ENCODE data around the gene CAND2. TPM values are rescaled to one million over a fixed set of nuclear protein-coding genes. Genes with fewer than 3 reads are reported as not detected.
"Not testable (repeated sequence)": the region's sequence is repeated elsewhere in the genome, so short reads cannot be mapped to it uniquely, and the experiment has no call there.

Gene CAND2
- total RNA-seq, 1 donor from 2014 or later, result 1.1 TPM

DNA sequence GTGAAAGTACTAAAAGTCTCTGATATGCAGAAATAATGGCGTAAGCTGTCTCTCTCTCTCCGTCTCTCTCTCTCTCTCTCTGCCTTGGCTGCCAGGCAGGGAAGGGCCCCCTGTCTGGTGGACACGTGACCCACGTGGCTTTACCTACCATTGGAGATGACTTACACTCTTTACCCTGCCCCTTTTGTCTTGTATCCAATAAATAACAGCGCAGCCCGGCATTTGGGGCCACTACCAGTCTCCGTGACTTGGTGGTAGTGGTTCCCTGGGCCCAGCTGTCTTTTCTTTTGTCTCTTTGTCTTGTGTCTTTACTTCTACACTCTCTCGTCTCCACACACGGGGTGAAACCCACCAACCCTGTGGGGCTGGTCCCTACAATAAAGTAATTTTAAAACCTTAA, 25.2 kb upstream of the CAND2 start:
- intact Hi-C loops (cut with micrococcal nuclease), result no loop called here

- intact Hi-C loops (cut with micrococcal nuclease), result no loop called here
Measured at GRCh38 chr3:12772462-12772861, 24.0 kb upstream of the CAND2 start.

DNA sequence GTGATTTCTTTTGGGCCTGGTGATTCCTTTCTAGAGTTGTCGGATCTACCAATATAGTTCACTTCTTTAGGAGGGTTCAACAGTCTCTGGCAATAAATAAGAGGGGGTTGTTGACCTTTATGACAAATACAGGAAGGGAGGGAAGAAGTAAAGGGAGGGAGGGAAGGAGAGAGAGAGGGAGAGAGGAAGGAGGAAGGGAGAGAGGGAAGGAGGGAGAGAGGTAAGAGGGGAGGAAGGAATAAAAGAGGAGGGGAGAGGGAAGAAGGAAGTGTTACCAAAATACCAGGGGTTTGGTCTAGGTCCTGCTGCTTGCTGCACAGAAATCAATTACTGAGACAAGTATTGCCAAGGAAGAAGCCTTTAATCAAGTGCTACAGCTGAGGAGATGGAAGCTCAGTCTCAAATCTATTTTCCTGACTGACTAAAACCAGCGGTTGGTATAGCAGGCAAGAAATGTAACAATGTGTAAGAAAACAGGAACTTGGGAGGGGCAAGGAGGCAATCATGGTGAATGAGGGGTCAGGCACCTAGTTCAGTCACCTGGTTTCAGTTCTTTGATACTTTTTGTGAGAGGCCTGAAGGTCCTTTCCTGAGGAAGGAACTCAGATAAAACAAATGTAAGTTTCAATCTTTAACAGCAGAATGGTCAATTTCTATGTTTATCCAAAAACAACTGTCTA, 23.3 kb upstream of the CAND2 start:
- intact Hi-C loops (cut with micrococcal nuclease), result no loop called here

- intact Hi-C loops (cut with micrococcal nuclease), result no loop called here
Measured at GRCh38 chr3:12773710-12774086, 22.8 kb upstream of the CAND2 start.

- intact Hi-C loops (cut with micrococcal nuclease), result no loop called here
Measured at GRCh38 chr3:12774619-12775018, 21.9 kb upstream of the CAND2 start.

DNA sequence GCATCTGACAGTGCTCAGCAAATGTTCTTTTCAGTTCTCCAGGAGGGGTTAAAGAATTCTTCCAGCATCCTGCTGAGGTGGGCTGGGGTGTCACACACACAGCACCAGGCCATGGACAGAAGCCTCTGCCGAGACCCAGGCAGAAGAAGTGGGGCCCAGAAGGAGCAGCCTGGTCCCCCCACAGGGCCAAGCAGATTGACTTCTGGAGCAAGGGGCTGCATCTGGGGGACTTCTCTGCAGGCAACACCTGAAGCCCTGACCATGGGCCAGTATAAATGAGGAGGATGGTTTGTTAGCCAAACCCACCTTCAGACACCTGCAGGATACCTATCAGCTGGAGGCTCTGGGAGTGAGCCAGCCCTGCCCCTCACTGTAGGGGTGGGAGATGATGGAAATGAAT, 21.3 kb upstream of the CAND2 start:
- intact Hi-C loops (cut with micrococcal nuclease), result no loop called here

DNA sequence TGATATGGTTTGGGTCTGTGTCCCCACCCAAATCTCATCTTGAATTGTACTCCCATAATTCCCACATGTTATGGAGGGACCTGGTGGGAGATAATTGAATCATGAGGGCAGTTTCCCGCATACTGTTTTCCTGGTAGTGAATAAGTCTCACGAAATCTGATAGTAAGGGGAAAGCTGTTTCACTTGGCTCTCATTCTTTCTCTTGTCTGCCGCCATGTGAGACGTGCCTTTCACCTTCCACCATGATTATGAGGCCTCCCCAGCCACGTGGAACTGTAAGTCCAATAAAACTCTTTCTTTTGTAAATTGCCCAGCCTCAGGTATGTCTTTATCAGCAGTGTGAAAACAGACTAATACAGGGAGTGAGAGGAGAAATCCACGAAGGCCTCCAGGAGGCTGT, 20.5 kb upstream of the CAND2 start:
- intact Hi-C loops (cut with micrococcal nuclease), result not testable (repeated sequence)

GRCh38 chr3:12777171-12777570, 19.3 kb upstream of the CAND2 start:
- intact Hi-C loops (cut with micrococcal nuclease), result no loop called here

DNA sequence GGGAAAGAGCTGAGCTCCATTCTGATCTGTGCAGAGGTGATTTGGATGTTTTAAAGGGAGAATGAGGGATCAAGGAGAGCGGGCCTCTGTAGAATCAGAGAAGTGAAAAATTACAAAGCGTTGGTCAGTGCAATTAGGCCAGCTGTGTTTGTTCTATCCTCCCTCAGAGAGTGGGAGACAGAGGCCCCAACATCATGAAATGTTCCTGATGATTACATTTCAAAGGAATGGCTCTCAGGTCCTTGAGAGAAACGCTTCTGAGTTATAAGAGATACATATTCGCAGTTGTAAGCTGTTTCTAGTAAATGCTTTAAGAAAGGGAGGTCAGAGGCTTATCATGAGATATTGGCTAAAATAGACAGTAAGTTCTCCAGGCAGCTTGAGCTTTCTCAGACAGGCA, 15.7 kb upstream of the CAND2 start:
- intact Hi-C loops (cut with micrococcal nuclease), result no loop called here

DNA sequence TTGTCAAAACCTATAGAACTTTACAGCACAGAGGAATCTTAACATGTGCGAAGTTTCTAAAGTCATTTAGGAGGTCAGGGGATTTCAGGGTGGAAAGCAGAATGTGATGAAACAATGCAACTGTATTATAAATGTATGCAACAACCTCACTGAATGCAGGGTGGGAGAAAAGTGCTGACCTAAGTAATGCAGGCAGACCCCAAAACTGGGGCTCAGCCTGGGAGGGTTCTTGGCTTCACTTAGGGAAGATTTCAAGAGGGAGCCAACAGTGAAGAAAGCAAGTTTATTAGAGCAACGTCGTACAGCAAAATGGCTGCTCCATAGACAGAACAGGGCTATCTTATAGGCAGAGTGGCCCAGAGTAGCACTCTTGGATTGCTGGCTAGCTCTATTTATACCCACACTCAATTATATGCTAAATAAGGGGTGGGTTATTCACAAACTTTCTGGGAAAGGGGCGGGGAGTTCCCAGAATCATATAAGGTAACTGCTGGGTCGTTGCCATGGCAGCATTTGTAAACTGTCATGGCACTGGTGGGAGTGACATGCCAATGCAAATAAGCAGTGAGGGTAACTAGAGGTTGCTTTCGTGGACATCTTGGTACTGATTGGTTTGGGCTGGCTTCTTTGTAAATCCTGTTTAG, 14.2 kb upstream of the CAND2 start:
- intact Hi-C loops (cut with micrococcal nuclease), result no loop called here

DNA sequence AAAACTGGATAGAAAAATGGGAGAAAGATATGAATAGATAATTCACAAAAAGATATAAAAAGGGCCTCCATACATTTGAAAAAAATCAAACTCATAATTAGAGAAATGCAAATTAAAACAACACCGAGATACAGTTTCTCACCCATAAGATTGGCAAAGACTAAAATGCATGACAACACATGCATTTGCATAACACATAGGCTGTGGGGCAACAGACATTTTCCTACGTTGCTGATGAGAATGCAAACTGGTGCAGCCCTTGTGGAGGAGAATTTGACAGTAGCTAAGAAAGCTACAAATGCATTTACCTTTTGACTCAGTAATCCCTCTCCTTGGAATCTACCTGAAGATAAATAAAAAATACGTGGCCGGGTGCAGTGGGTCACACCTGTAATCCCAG, 11.4 kb upstream of the CAND2 start:
- intact Hi-C loops (cut with micrococcal nuclease), result no loop called here

DNA sequence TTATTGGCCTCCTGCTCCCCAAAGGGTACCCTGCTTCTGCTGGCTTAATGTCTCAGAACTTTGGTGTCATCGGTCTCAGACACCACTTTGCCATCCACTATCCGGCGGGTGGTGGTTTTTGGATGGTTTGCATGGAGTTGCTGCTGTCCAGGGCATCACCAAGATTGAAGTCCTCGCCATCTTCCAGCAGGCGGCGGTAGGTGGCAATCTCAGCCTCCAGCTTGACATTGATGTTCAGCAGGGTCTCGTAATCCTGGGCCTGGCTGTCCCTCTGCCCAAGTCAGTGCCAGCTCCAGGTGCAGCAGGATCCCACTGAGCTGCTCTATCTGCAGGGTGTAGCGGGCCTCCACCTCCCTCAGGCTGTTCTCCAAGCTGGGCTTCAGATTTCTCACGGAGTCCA, 9.1 kb upstream of the CAND2 start:
- intact Hi-C loops (cut with micrococcal nuclease), result not testable (repeated sequence)

DNA sequence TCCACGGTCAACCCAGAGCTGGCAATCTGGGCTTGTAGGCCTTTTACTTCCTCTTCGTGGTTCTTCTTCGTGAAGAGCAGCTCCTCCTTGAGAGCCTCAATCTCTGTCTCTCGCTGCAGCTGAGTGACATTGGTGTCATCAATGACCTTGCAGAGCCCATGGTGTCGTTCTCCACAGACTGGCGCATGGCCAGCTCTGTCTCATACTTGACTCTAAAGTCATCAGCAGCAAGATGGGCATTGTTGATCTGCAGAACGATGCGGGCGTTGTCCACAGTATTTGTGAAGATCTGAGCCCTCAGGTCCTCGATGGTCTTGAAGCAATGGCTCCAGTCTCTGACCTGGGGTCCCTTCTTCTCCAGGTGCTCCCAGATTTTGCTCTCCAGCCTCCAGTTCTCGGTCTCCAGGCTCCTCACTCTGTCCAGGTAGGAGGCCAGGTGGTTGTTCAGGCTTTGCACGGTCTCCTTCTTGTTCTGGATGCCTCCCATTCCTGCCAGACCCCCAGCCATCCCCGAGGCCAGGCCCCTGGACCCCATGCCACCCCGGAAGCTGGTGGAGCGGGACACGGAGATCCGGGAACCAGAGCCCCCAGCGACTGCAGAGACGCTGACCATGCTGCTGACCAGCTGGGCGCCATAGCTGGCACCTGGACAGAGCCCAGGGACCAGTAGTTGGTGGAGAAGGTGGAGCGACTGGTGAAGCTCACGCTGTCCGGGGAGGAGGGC, 8.4 kb upstream of the CAND2 start:
- intact Hi-C loops (cut with micrococcal nuclease), result not testable (repeated sequence)

DNA sequence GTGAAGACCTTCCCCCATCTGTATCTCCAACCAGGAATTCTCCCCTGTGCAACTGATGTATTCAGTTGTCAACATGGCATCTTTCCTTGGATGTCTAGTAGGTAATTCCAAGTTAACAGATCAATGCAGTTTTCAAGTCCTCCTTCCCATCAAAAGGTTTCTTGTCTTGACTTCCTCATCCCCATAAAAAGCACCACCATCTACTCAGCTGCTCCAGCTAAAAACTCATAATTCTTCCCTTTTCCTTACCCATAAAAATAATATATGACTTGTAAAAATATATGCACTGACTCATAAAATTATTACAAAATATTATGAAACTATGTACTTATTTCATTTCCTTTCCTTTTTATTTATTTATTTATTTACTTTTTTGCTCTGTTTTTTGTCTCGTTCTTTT, 5.0 kb upstream of the CAND2 start:
- intact Hi-C loops (cut with micrococcal nuclease), result no loop called here

GRCh38 chr3:12793701-12794100, 2.8 kb upstream of the CAND2 start:
- intact Hi-C loops (cut with micrococcal nuclease), result no loop called here

GRCh38 chr3:12797124-12797891, 828 bp downstream of the CAND2 start:
- intact Hi-C loops (cut with micrococcal nuclease), result no loop called here

DNA sequence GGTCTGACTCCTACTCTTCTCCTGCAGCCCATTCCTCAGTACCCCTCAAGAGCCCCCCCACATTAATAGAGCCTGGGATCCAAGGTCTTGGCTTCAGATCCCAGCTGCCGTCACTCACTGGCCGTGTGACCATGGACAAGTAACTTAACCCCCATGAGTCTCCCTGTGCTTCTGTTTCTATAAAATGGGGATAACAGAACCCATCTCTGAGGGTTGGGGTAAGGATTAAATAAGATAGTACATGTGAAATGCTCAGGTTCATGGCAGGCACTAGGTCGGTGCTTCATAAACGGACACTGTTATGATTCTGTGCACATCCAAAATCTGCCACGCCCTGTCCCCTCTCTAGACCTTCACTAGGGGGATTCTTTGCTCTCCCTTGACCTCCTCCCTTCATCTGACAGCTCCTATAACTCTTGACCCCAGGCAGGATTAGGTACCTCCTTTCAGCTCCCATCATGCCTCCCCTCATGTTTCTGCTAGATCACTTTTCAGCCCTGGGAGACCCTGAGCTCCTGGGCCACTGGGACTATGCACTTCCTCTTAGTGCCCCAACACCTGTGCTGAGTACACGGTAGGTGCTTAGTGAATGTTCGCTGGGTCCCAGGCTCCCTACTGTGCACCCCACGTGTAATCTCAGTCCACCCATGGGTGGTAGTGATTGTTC, 1.5 kb downstream of the CAND2 start:
- intact Hi-C loops (cut with micrococcal nuclease), result no loop called here

DNA sequence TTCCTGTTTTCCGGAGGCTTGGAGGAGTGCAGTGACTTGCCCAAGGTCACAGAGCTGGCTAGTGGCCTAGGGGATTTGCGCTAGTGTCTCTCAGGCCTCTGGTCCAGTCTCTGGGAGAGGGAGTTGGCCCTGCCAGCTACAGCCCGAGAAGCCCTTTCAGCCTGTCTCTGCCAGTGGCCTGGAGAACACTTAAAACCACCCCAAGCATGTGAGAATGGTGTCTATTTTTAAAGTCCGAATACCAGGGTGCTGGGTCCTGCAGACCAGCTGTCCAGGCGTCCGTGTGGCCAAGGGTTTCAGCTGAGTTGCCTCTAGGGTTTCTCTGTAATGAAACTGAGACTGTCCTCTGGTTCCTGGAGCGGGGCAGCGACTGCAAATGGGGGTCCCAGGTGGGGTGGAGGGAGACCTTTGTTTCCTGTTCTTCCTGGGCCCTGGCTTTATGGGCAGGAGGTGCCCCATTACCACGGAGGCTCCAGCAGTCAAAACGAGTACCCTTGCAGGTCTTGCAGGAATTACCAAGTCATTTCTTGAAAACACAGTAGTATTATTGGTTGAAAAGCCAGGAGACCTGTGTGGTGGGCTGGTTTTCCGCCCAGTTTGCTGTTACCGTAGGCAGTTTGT, 2.2 kb downstream of the CAND2 start:
- intact Hi-C loops (cut with micrococcal nuclease), result no loop called here

DNA sequence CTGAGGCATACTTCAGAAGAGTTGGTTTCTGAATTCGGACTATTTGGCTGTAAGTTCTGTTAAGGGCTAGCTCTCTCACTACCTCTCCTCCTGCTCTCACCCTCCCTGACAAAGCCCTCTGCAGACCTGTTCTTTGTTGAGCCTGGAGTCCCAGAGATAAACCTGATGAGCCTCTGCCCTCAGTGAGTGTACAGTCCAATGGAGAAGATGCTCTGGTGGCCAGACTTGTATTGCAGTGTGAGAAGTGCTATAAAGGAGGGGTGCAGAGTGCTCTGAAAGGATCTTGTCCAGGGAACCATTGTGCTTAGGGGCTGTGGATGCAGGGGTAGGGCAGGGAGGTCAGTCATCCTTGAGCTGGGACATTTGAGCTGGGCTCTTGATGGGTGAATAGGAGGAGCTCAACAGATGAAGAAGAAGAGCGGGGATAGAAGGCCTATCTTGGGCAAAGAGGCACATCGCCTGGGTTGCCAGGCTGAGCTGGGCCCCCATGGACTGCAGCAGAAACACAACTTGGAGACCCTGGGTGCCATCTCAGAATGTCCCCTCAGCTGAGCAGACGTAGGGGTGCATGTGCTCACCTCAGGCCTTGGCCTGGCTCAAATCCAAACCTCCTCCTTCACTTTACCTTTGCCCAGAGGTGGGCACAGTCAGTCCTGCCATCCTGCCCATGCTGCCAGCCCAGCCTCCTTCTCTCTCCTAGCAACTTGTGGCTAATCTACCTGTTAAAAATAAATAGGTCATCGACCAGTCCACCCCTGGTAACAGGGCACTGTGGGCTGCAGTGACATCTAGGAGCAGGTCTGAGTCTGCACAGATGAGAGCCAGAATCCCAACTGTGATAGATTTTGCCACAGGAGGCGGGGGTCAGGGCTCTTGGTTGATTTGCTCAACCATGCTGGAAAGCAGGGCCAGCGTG, 3.3 kb downstream of the CAND2 start:
- intact Hi-C loops (cut with micrococcal nuclease), result no loop called here

- intact Hi-C loops (cut with micrococcal nuclease), result no loop called here
Measured at GRCh38 chr3:12803371-12803770, 6.9 kb downstream of the CAND2 start.

All from T-helper 2 cell treated with Interferon-gamma antibody and Interleukin-4, amounts not matched to agents 100 ng/mL and 5 ng/mL, for 36 hours (primary cell).